G401.6 (cell line): ENCODE data around the gene ABAT.
"Not testable (repeated sequence)": the region's sequence is repeated elsewhere in the genome, so short reads cannot be mapped to it uniquely, and the experiment has no call there.

ENCODE experiments used
- FAIRE-seq: peaks from 2 replicates; lab custom pipeline; 2012; peaks lifted over from hg19 to GRCh38; lab: Jason Lieb, UNC

The ABAT gene

GRCh38 chr16:8785408-8785807 lies 111.0 kb downstream of the ABAT start:
- FAIRE-seq, result no peak

DNA sequence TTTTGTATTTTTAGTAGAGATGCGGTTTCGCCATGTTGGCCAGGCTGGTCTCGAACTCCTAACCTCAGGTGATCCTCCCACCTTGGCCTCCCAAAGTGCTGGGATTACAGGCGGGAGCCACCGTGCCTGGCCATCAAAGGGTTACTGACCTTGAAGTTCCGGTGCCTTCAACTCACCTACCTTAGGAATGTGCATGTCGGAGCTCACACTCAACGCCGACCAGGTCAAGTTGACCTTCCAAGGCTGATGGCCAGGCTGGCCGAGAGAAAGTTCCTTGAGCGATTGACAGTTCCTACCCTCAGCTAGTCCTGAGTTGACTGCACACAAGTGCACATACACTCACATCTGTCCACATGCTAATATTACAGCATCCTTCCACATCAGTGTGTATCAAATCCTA lies 111.9 kb downstream of the ABAT start:
- not testable (repeated sequence) for FAIRE-seq

DNA sequence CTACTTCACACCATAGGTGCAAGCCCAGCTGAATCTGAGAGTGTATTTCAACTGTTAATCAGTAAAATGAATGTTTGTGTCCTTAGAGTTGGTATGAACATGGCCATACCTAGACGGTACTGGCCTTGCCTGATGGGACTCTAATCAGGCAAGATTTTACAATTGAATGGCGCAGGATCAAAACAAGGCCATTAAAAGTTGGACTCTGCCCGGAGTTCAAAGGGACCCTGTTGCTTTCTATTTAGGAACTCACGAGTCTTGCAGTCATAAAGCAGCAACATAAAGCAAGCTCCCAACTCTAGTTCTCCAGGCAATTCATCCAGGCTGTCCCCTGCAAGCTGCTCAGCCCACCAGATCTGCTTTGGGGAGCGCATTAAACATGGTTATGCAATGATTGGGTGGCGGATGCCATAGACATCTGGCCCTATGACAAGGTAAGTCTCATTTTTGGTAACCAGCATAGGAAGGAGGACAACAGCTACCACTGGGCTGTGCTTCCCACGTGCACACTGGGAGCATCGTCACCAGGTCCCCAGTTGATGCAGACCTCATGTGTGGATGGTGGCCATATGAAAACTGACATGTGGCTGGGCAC lies 114.3 kb downstream of the ABAT start:
- FAIRE-seq, result no peak

DNA sequence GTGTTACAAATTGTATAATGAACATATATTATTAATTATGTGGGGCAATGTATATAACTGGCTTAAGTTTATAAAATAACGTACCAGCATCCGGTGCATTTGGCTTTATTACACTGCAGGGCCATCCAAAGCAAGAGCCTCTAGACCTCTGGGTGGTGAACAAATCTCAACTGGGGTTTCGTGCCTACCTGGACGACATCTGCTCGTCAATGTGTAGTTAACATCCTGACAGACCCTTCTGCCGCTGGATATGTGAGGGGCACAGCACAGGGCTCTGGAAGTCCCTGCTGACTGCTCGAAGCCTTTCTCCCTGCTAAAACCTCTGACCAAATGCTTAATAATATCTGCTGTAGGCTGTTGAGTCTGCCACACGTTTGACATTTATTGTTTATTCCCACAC lies 120.7 kb downstream of the ABAT start:
- FAIRE-seq, result no peak

DNA sequence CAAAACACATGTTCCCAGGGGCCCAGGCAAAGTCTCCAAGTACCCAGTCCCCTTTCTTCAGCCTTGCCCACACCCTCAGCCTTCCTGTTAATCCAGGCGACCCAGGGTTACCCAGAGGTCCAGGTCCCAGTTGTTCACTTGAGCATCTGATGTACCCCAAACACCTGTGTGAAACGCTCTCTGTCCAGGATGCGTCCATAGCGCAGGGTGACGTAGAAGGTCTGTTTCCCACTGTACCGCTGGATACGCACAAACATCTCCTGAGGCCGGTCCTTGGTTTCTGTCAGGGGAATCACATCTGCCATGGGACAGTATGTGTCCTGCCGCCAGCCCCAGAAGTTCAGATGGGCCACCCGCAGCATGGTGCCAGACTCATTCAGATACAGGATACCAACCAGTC lies 121.4 kb downstream of the ABAT start:
- no peak for FAIRE-seq

- no peak for FAIRE-seq
Observed at GRCh38 chr16:8796469-8797363, 122.3 kb downstream of the ABAT start.

- FAIRE-seq, result peak; percentile 96
Observed at GRCh38 chr16:8797364-8798173, 123.2 kb downstream of the ABAT start, which contains the start of the genes PMM2 and TMEM186. PMM2 (plus strand) TSS chr16:8797839; CDS start chr16:8797883, 44 bp downstream. TMEM186 (minus strand) TSS chr16:8797639; CDS start chr16:8797614, 25 bp downstream.

DNA sequence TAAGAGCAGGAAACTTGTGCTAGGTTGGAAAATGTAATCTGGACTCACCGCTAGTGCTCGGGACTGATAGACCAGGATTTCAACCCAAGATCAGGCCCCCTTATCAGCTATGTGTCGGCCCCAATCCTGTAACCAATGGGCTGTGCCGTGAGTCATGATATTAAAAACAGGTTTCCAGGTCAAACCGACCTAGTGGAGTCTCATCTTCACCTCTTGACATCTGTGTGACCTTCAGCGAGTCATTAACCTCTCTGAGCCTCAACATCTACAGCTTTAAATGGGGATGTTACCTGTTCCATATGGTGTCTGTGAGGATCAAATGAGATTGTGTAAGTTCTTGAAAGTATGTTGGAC lies 123.7 kb downstream of the ABAT start:
- no peak for FAIRE-seq

GRCh38 chr16:8798535-8799157 lies 124.2 kb downstream of the ABAT start:
- no peak for FAIRE-seq

DNA sequence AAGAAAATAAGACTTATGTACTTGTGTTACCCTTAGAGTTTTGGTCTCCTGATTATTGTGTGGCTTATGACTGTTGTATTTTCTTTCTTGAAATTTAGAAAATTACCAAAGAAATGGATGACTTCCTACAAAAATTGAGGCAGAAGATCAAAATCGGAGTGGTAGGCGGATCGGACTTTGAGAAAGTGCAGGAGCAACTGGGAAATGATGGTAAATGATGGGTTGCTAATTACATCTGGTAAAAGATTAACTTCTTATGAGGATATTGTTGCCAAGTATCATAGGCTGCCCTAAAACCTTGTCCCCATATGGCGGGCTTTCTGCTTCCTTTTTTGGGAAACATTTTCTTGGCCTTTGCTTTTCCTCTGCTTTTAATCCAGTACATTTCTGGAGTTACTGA lies 127.3 kb downstream of the ABAT start:
- FAIRE-seq, result no peak

DNA sequence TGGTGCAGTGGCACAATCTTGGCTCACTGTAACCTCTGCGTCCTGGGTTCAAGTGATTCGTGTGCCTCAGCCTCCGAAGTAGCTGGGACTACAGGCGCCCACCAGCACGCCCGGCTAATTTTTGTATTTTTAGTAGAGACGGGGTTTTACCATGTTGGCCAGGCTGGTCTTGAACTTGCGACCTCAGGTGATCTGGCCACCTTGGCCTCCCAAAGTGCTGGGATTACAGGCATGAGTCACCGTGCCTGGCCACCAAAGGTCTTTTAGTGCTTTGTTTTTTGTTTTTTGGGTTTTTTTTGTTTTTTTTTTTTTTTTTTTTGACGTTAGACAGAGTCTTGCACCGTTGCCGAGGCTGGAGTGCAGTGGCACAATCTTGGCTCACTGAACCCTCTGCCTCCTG lies 129.3 kb downstream of the ABAT start:
- FAIRE-seq, result not testable (repeated sequence)

GRCh38 chr16:8804313-8804712 lies 129.9 kb downstream of the ABAT start:
- no peak for FAIRE-seq

- no peak for FAIRE-seq
Observed at GRCh38 chr16:8806272-8806983, 132.0 kb downstream of the ABAT start.

DNA sequence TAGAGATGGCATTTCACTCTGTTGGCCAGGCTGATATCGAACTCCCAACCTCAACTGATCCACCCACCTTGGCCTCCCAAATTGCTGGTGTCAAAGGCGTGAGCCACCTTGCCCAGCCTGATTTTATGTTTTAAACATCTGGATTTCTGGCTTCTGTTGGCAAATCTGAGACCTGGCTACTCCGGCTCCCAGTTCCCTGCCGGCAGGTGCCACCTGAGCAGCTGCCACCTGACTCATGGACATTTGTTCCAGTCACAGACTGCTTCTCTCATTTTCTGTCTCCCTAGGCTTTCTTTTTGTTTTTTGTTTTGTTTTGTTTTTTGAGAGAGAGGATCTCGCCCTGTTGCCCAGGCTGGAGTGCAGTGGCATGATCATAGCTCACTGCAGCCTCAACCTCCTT lies 132.8 kb downstream of the ABAT start:
- FAIRE-seq, result no peak

GRCh38 chr16:8808009-8808408 lies 133.6 kb downstream of the ABAT start:
- no peak for FAIRE-seq

DNA sequence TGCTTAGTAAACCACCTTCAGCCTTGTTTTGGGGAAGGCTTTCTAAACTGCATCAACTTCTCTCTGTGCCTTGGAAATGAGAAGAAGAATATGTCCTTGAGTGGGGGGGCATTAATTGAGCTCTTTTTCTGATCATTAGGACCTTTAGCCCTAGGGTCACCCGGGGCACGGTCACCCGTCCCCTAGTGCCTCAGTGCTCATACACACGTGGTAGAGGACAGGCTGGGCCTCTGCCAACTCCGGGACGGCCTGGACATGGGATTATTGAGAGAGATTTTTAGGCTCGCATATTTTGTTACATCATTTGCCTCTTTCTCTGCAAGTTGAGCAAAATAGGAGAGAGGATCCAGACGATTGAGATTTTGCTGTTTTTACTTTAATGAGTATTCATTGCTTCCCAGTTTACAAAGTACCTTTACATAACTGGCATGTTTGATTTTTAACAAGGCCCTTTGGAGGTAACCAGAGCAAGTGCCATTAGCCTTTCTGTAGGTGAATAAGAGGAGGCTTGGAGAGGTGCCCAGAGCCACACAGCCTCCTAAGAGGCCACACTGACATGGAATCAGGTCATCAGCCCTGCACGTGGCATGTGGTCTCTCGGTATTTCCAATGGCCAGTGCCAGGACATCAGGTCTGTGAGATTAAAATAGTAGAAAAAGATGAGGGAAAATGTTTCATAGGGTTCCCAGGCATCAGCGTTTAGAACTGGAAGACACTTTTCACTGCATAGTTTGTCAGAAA lies 134.4 kb downstream of the ABAT start:
- no peak for FAIRE-seq

- FAIRE-seq, result no peak
Observed at GRCh38 chr16:8812162-8812843, 137.9 kb downstream of the ABAT start.

DNA sequence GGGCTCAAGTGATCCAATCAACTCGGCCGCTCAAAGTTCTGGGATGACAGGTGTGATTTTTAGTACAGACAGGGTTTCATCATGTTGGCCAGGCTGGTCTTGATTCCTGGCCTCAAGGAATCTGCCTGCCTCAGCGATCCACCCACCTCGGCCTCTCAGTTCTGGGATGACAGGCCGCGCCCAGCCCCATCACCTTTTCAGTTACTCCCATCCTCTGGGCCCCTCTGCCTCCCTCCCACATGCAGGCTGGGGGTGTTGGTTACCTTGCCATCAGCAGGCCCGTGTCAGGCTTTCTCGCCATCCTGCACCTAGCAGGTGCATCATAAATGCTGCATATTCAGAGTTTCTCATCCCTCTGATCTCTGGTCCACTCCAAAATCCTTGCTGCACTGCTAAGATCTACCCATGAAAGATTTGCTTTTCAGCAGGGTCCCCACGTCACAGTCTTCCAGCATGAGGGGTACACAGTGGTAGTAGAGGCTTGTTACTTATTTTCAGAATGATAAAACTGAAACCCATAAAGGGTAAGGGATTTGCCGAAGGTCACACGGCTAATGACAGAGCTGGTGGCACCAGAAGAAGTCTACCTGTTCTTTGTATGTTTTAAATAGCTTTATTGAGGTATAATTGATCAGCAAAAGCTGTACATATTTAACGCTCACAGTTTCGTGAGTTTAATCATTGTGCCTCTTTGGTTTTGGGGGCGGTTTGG lies 139.8 kb downstream of the ABAT start:
- no peak for FAIRE-seq

- FAIRE-seq, result no peak
Observed at GRCh38 chr16:8816967-8817655, 142.7 kb downstream of the ABAT start.
